ENCODE results near the gene SNAPC4. TPM values are rescaled to one million over a fixed set of nuclear protein-coding genes. Genes with fewer than 3 reads are reported as not detected.
A peak's percentile ranks its signal among the peaks of the same experiment; 100 is the strongest.

Gene SNAPC4
- total RNA-seq, 1 donor from 2014 or later = 3.2 TPM

DNA sequence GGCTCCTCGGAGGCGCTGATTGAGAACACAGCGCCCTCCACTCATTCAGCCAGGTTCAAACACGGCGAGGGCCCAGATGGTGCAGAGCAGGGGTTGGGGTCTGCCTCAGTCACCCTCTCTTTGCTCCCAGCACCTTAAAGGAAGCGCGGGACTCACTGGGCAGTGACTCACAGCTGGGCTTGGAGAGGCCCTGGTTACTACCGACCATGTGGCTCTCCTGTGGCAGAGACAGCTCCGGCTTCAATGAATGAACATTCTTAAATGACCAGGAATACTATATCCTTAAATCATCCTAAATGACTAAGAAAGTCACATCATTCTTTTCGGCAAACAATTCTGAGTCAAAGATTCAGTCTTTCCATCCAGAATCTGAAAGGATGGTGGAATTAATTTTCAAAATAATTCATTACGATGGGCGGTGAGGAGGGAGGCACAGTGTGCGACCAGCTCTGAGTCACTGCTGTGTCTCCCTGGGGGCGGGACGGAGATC, 41.3 kb upstream of the SNAPC4 start:
- Histone ChIP-seq H3K27me3 (no peaks in the 10 kb centered on the region), H3K9me3 (no peaks in the 10 kb centered on the region), H3K27ac (no peak overlapping the region), H3K4me3 (no peak overlapping the region), H3K36me3 (peaks cover 0 to 52% of the 10 kb centered on the region in 2 donors), H3K4me1 (peaks cover 27% of the 10 kb centered on the region)
- intact Hi-C loops (cut with DNase I) = no loop called here
- no peak for DNase-seq (ENCODE audit: extremely low spot score in 2 of 2)
- no peak for TF ChIP-seq POLR2AphosphoS5 (IDR thresholded peaks at IDR 0.05; ENCODE audit: insufficient read depth in 1 of 2, low read depth in 1 of 2)
- TF ChIP-seq, protein P1, sequence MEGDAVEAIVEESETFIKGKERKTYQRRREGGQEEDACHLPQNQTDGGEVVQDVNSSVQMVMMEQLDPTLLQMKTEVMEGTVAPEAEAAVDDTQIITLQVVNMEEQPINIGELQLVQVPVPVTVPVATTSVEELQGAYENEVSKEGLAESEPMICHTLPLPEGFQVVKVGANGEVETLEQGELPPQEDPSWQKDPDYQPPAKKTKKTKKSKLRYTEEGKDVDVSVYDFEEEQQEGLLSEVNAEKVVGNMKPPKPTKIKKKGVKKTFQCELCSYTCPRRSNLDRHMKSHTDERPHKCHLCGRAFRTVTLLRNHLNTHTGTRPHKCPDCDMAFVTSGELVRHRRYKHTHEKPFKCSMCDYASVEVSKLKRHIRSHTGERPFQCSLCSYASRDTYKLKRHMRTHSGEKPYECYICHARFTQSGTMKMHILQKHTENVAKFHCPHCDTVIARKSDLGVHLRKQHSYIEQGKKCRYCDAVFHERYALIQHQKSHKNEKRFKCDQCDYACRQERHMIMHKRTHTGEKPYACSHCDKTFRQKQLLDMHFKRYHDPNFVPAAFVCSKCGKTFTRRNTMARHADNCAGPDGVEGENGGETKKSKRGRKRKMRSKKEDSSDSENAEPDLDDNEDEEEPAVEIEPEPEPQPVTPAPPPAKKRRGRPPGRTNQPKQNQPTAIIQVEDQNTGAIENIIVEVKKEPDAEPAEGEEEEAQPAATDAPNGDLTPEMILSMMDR (IDR thresholded peaks at IDR 0.05) = no peak
- no peak for TF ChIP-seq POLR2A (IDR thresholded peaks at IDR 0.05)

DNA sequence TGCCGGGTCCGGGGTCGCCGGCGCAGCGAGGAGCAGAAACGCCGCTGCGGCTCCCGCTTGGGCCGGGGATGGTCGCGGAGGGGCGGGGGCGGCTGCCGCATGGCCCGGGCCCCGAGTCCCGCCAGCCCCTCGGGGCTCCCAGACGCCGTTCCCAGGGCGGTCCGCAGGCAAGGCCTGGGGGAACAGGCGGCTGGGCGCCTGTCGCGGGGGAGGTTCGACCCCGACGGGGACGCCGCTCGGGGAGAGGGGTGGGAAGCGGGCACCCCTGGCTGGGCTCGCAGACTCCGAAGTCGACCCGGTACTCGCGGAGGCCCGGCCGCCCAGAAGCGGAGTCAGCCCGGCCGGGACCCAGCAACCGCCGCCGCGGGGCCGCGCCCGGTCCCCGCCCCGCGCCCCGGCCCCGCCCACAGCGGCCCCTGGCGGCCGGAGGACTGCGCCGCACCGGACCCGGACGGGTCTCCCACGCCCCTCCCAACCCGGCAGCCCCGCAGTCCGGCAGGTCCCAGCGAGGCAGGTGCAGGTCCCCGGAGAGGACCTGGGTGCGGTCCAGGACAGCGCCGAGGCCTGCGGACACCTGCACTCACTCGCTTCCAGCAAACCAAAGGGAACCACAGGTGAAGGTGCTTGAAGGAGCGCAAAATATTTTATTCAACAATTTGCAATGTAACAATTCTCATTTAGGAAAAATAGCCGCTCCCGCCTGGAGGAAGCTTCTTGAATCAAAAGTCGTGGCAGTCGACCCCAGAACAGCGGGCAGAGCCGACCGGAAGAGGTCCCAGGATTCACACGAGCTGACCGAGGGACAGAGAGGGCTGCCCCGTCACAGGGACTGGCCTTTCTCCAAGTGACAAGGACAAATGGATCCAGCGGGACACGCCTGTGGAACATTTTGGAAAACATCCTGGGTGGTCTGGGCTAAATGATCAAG, 39.8 kb upstream of the SNAPC4 start, which contains the start of gene INPP5E:
TSS of gene INPP5E (minus strand) at position 365 of the 928 bp plus-strand sequence. CDS start 426 bp downstream, outside the sequence.
- no peaks in the 10 kb centered on the region for H3K27me3 ChIP-seq
- TF ChIP-seq, protein P1 (IDR thresholded peaks at IDR 0.05) = peak; percentile 10 to 63 (median 46)
- no peak for TF ChIP-seq POLR2A (IDR thresholded peaks at IDR 0.05)
- peak in 1 of 2 donors; percentile 24 for TF ChIP-seq POLR2AphosphoS5 (IDR thresholded peaks at IDR 0.05; ENCODE audit: insufficient read depth in 1 of 2, low read depth in 1 of 2)
- no peaks in the 10 kb centered on the region for H3K9me3 ChIP-seq
- intact Hi-C loops (cut with DNase I) = no loop called here
- H3K4me3 ChIP-seq = peak within 1 kb of the TSS; percentile 78 to 92
- H3K36me3 ChIP-seq = peaks cover 0 to 39% of the 10 kb centered on the region in 2 donors
- no peak for DNase-seq (ENCODE audit: extremely low spot score in 2 of 2)
- peaks cover 32% of the 10 kb centered on the region for H3K4me1 ChIP-seq
- H3K27ac ChIP-seq = peak within 1 kb of the TSS; percentile 77

DNA sequence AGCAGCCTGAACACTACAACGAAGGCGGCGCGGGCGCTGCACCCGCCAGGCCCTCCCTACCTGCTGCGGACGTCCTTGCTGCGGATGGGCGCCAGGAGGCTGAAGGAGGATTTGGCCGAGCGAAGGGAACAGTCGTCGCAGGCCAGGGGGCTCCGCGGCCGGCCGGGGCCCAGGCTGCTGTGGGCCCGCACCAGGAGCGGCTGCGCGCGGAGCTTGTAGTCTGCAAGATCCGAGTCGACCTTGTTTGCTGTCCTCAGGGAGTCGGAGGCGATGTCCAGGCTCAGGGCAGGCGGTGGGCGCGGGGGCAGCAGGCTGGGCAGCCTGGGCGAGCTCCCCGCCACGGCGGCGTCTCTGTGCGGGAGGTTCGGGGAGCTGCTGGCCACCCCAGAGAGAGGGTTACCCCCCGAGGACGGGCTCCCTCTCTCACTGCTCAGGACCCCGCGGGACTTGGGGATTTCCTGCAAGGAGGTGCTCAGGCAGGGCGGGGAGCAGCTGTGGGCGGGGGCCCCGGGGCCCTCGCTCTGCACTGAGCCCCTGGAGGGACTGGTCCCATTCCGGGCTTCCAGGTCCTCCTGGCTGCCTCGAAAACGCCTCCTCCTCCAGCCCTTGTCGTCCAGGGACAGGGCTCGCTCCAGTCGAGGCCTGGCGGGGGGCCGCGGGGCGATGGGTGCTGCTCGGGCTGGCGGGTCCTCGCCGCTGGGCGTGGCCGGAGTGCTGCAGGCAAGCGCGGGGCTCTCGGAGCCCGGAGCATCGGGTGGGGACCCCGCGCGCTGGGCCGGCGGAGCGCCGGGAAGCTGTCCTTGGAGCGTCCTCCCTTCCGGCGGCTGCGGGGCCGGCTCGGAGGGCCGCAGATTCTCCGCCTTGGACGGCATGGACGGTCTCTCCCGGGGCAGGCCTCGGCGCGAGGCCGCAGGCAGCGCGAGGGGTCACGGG, 38.8 kb upstream of the SNAPC4 start:
- Histone ChIP-seq H3K4me1 (peaks cover 32% of the 10 kb centered on the region), H3K27me3 (no peaks in the 10 kb centered on the region), H3K4me3 (peak overlapping the region; percentile 78 to 92), H3K36me3 (peaks cover 0 to 30% of the 10 kb centered on the region in 2 donors), H3K9me3 (no peaks in the 10 kb centered on the region), H3K27ac (peak overlapping the region; percentile 77)
- intact Hi-C loops (cut with DNase I) = no loop called here
- DNase-seq (ENCODE audit: extremely low spot score in 2 of 2) = no peak
- TF ChIP-seq POLR2A (IDR thresholded peaks at IDR 0.05) (no peak), POLR2AphosphoS5 (IDR thresholded peaks at IDR 0.05; ENCODE audit: insufficient read depth in 1 of 2, low read depth in 1 of 2) (no peak)
- TF ChIP-seq, protein P1 (IDR thresholded peaks at IDR 0.05) = no peak

DNA sequence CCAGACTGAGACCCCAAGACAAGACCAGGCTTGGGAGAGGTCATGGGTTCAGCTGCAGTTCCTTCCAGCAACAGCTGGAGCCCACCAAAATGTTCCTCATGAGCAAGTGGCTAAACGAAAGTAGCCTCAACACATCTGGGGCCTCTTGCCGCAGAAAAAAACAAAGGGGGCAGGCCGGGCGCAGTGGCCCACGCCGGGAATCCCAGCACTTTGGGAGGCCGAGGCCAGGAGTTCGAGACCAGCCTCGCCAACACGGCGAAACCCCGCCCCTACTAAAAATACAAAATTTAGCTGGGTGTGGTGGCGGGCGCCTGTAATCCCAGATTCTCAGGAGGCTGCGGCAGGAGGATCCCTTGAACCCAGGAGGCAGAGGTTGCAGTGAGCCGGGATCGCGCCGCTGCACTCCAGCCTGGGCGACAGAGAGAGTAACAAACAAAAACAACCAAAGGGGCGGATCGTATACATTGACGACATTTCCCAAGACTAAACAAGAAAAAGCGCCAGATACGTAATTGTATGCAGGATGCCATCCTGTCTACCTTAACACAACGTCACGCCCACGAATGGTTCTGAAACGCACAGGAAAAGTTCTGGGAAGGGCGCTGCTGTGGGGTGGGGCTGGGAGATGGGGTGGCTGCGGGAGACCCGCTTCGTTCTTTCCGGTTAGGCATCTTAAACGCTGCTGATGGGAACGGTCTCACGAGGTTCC, 38.0 kb upstream of the SNAPC4 start:
- Histone ChIP-seq H3K27ac (peak overlapping the region; percentile 77), H3K4me1 (peaks cover 32% of the 10 kb centered on the region), H3K4me3 (peak overlapping the region; percentile 78 to 92), H3K36me3 (peaks cover 0 to 30% of the 10 kb centered on the region in 2 donors), H3K9me3 (no peaks in the 10 kb centered on the region), H3K27me3 (no peaks in the 10 kb centered on the region)
- no peak for DNase-seq (ENCODE audit: extremely low spot score in 2 of 2)
- TF ChIP-seq, protein P1 (IDR thresholded peaks at IDR 0.05) = no peak
- TF ChIP-seq POLR2AphosphoS5 (IDR thresholded peaks at IDR 0.05; ENCODE audit: insufficient read depth in 1 of 2, low read depth in 1 of 2) (no peak), POLR2A (IDR thresholded peaks at IDR 0.05) (no peak)
- intact Hi-C loops (cut with DNase I) = no loop called here

All from vagina (tissue), 2 donors.